Small intestine (tissue), 7 donors: Measurements from ENCODE around the gene RNPEP. TPM values are rescaled to one million over a fixed set of nuclear protein-coding genes. Genes with fewer than 3 reads are reported as not detected.
"Not testable (repeated sequence)": the region's sequence is repeated elsewhere in the genome, so short reads cannot be mapped to it uniquely, and the experiment has no call there.

Source experiments
- DNase-seq, 2 donors: peaks; one replicate each; pipeline versions ENCODE4 v3.0.0 to v3.0.0-alpha.2; 2013
- FAIRE-seq: peaks from 2 replicates; lab custom pipeline; 2012; peaks lifted over from hg19 to GRCh38; lab: Jason Lieb, UNC
- H3K27ac ChIP-seq, 3 donors: one replicate each; pipeline ENCODE4 v1.5.1; 2013; ENCODE audit warnings: low read length in 2 of 3, mild to moderate bottlenecking in 2 of 3, control low read depth in 1 of 3, inconsistent platforms in 1 of 3, low read depth in 1 of 3, moderate library complexity in 1 of 3
- H3K27me3 ChIP-seq, 3 donors: one replicate each; pipeline ENCODE4 v1.6.1; 2013; ENCODE audit warnings: low read length in 3 of 3, inconsistent platforms in 1 of 3; ENCODE audit not compliant: control insufficient read depth in 3 of 3, insufficient read depth in 3 of 3
- H3K36me3 ChIP-seq, 3 donors: one replicate each; pipeline ENCODE4 v1.6.1; 2013; ENCODE audit warnings: low read length in 3 of 3, inconsistent platforms in 1 of 3, low read depth in 1 of 3, mild to moderate bottlenecking in 1 of 3, moderate library complexity in 1 of 3; ENCODE audit not compliant: control insufficient read depth in 3 of 3, insufficient read depth in 2 of 3
- H3K4me1 ChIP-seq, 3 donors: one replicate each; pipeline ENCODE4 v1.6.1; 2013; ENCODE audit warnings: low read length in 2 of 3, inconsistent platforms in 1 of 3, low read depth in 1 of 3, mild to moderate bottlenecking in 1 of 3, moderate library complexity in 1 of 3; ENCODE audit not compliant: control insufficient read depth in 3 of 3, insufficient read depth in 2 of 3
- H3K4me3 ChIP-seq, 3 donors: one replicate each; pipeline ENCODE4 v1.5.1; 2013; ENCODE audit warnings: low read length in 3 of 3, control low read depth in 1 of 3, inconsistent platforms in 1 of 3, low read depth in 1 of 3, mild to moderate bottlenecking in 1 of 3, moderate library complexity in 1 of 3
- H3K9me3 ChIP-seq, 2 donors: one replicate each; pipeline ENCODE4 v1.6.1; 2013; ENCODE audit warnings: low read depth in 1 of 2, low read length in 1 of 2; ENCODE audit not compliant: control insufficient read depth in 2 of 2, insufficient read depth in 1 of 2
- WGBS, 3 donors: extraction: QIAGEN DNeasy Blood & Tissue Kit; methylation state at CpG; one replicate each; pipeline ENCODE4 v1.1.7; 2013; 5-methylcytosine and 5-hydroxymethylcytosine counted together
- polyA plus RNA-seq, 4 donors: library from polyadenylated mRNA; stranded (reverse) in 3 of 4; unstranded in 1 of 4; fragments of 200-250 nt in 3 of 4; fragments of 120-200 nt in 1 of 4; gene quantifications; one replicate each; pipeline versions ENCODE4 v1.2.1 to v1.2.3, GENCODE V29; 2013
- donor health status: healthy with polysubstance abuse.
- donor health status: control.
- donor health status: control.
- donor health status: Bipolar disorder and iron deficiency.
- donor health status: healthy.

Gene RNPEP
- polyA plus RNA-seq, 4 donors = 61.8 to 183 (median 90.4) TPM

DNA sequence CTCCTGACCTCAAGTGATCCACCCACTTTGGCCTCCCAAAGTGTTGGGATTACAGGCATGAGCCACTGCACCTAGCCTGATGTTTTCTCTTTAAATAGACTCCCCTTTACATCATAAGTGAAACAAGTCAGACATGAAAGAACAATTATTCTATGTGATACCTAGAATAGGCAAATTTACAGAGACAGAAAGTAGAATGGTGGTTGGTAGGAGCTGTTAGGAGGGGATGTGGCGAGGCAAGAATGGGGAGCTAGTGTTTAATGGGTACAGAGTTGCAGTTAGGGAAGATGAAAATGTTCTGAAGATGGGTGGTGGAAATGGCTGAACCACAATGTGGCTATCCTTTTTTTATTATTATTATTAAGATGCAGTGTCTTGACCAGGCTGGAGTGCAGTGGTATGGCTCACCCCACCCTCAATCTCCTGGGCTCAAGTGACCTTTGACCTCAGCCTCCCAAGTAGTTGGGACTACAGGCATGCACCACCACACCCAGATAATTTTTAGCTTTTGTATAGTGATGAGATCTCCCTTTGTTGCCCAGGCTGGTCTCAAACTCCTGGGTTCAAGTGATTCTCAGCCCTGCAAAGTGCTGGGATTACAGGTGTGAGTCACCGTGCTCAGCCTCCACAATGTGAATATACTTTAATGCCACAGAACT is 56.4 kb downstream of the RNPEP start:
- H3K9me3 ChIP-seq = peaks cover 0 to 5% of the 10 kb centered on the region in 2 donors
- no peak for DNase-seq
- H3K4me1 ChIP-seq = peaks cover 0 to 45% (median 8%) of the 10 kb centered on the region in 3 donors
- no peak overlapping the region for H3K27ac ChIP-seq
- 86 to 90% (median 87%) methylated on average over 2 of the region's 2 CpGs for WGBS, 3 donors
- H3K4me3 ChIP-seq = no peak overlapping the region
- no peaks in the 10 kb centered on the region for H3K27me3 ChIP-seq
- no peak for FAIRE-seq
- no peaks in the 10 kb centered on the region for H3K36me3 ChIP-seq

DNA sequence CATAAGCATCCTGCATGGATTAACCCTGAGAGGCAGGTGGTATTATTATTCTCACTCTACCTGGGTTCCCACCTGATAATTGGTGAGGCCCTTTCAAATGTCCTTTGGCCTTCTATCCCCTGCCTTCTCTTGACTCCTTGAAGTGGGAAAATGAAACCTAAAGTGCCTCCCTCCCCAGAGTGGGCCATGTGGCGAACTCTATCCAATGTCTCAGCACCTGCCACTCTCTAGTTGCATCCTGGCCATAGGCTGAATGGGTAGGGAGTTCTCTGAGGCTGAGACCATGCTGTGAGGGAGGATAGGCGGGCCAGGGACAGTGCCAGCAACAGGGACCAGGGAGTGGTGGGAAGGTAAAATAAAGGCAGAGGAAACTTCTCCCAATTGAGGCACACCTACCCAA is 63.3 kb downstream of the RNPEP start:
- H3K4me3 ChIP-seq = no peak overlapping the region
- peaks cover 0 to 2% (median 0%) of the 10 kb centered on the region in 3 donors for H3K36me3 ChIP-seq
- FAIRE-seq (no peak), DNase-seq (peak; percentile 61 to 64)
- peaks cover 4 to 56% (median 6%) of the 10 kb centered on the region in 3 donors for H3K4me1 ChIP-seq
- no peaks in the 10 kb centered on the region for H3K9me3 ChIP-seq
- 5 to 60% (median 28%) methylated on average over 2 of the region's 2 CpGs for WGBS, 3 donors
- peak overlapping the region; percentile 82 to 99 (median 97) for H3K27ac ChIP-seq
- no peaks in the 10 kb centered on the region for H3K27me3 ChIP-seq

DNA sequence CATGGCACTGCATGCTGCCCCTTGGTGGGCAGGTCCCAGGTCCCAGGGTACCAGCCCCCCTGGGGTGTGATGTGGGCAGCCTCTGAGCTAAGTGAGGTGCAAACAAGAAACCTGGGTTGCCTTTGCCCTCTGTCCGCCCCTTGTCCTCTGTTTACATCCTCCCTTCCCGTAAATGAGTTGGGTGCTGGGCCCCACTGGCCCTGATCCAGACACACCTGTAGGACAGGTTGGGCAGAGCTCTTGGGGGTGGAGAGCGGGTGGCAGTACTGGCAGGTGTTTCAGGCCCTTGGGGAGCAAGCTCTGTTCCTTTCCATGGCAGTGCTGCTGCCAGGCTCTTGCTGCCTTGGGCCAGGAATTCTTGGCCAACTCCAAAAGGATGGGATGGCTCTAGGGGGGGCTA is 63.8 kb downstream of the RNPEP start:
- 24 to 62% (median 32%) methylated on average over 3 of the region's 3 CpGs for WGBS, 3 donors
- DNase-seq (peak; percentile 94 to 99), FAIRE-seq (no peak)
- Histone ChIP-seq H3K36me3 (peaks cover 0 to 2% (median 0%) of the 10 kb centered on the region in 3 donors), H3K27ac (peak overlapping the region; percentile 82 to 99 (median 97)), H3K9me3 (no peaks in the 10 kb centered on the region), H3K4me1 (peaks cover 4 to 56% (median 6%) of the 10 kb centered on the region in 3 donors), H3K4me3 (no peak overlapping the region), H3K27me3 (no peaks in the 10 kb centered on the region)

DNA sequence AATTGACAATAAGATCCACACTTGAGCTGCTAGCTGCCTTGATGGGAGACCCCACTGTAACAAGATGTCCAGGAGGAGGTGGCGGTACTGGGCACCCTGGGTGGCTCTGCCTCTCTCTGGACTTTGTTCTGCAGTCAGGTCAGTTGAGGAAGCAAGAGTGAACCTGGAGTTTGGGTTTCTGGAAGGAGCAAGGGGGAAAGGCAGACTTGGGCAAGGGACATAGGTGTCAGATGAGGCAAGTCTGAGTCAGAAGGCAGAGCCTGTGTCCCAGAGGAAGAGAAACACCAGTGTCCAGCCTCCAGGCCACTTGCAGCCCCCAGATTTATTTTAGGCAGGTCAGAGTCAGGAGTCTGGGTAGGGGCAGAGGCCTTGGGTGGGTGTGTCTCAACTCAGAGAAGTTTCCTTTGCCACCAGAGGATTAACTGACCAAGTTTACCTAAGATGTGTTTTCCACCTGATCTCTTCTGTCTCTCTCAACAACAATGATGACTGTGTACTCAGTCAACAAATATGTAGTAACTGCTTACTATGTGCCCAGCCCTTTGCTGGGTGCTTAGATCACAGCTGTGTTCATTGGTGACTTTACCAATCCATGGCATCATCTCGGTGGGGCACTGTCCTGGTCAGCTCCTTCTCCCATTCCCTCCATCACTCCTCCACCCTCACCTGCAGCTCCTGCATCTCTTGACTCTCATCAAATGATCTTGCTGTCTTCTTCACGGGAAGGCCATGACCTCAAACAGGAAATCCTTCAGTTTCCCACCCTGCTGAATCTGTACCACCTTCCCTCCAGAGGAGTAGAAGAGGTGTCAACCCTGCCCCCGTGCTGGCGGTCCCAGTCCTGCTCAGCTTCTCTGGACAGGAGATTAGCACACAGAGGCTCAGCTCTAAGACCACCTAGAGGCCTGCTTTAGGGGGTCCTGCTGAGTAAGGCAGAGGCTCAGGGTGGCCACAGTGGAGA is 64.6 kb downstream of the RNPEP start:
- Histone ChIP-seq H3K9me3 (no peaks in the 10 kb centered on the region), H3K27ac (peak overlapping the region; percentile 82 to 99 (median 97)), H3K36me3 (peaks cover 0 to 2% (median 0%) of the 10 kb centered on the region in 3 donors), H3K4me1 (peaks cover 4 to 54% (median 6%) of the 10 kb centered on the region in 3 donors), H3K4me3 (no peak overlapping the region), H3K27me3 (no peaks in the 10 kb centered on the region)
- DNase-seq (peak; percentile 56 to 87), FAIRE-seq (no peak)
- WGBS, 3 donors = 38 to 55% (median 44%) methylated on average over 5 of the region's 5 CpGs

DNA sequence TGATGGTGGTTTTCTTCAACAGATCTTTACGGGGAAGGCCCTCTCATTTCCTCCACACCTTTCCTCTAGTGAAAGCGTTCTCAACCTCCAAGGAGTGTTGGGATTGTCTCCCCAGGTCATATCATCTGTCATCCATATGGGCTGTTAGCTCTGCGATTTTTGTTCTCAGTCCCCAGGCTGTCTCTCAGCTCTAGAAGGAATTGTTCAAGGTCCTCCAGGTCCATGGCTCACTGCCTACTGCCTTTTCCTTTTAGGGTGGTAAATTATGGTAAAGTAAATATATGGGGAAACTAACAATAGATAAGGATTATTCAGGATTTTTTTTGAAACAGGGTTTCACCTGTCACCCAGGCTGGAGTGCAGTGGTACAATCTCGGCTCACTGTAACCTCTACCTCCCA is 65.5 kb downstream of the RNPEP start:
- Histone ChIP-seq H3K4me1 (peaks cover 4 to 45% (median 6%) of the 10 kb centered on the region in 3 donors), H3K9me3 (no peaks in the 10 kb centered on the region), H3K4me3 (no peak overlapping the region), H3K27me3 (no peaks in the 10 kb centered on the region), H3K27ac (peak overlapping the region; percentile 82 to 99 (median 97)), H3K36me3 (peaks cover 0 to 2% (median 0%) of the 10 kb centered on the region in 3 donors)
- DNase-seq = peak; percentile 72 to 76
- FAIRE-seq = no peak
- 10 to 55% (median 30%) methylated on average over 4 of the region's 4 CpGs for WGBS, 3 donors

DNA sequence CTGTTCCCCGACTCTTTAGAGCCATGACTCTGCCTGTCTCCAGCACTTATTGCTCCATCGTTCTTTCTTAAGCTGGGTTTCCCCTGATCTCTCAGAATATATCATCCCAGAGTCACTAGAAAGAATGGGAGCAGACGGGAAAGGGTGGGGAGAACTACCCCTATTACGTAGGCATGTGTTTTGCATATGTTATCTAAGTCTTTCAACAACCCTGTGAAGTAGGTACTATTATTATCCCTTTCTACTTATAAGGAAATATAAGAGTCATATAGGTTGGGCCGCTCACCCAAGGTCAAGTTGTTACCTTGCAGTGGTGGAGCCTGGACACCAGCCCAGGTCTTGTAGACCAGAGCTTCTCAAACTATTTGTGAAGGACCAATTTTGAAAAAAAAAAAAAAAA is 66.7 kb downstream of the RNPEP start:
- no peak for FAIRE-seq

DNA sequence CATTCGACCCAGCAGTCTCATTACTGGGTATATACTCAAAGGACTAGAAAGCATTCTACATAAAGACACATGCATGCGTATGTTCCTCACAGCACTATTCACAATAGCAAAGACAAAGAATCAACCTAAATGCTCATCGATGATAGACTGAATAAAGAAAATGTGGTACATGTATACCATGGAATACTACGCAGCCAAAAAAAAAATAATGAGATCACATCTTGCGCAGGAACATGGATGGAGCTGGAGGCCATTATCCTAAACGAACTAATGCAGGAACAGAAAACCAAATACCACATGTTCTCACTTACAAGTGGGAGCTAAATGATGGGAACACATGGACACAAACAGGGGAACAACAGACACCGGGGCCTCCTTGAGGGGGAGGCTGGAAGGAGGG is 71.6 kb downstream of the RNPEP start:
- no peak overlapping the region for H3K27ac ChIP-seq
- DNase-seq = no peak
- whole genome bisulfite sequencing, 3 donors = 93 to 98% (median 94%) methylated on average over 7 of the region's 7 CpGs
- H3K36me3 ChIP-seq = no peaks in the 10 kb centered on the region
- H3K4me3 ChIP-seq = no peak overlapping the region
- no peaks in the 10 kb centered on the region for H3K9me3 ChIP-seq
- peaks cover 0 to 20% (median 2%) of the 10 kb centered on the region in 3 donors for H3K4me1 ChIP-seq
- no peaks in the 10 kb centered on the region for H3K27me3 ChIP-seq
- no peak for FAIRE-seq

More for the DNA sequence above, 66.7 kb downstream of the RNPEP start:
- Histone ChIP-seq H3K36me3 (peaks cover 0 to 2% (median 0%) of the 10 kb centered on the region in 3 donors), H3K4me1 (peaks cover 4 to 40% (median 6%) of the 10 kb centered on the region in 3 donors), H3K9me3 (no peaks in the 10 kb centered on the region), H3K27me3 (no peaks in the 10 kb centered on the region), H3K27ac (peak overlapping the region; percentile 30 to 97 (median 82)), H3K4me3 (no peak overlapping the region)
- 27 to 57% (median 35%) methylated on average over 5 of the region's 5 CpGs for WGBS, 3 donors
- peak in 1 of 2 donors; percentile 65 for DNase-seq

DNA sequence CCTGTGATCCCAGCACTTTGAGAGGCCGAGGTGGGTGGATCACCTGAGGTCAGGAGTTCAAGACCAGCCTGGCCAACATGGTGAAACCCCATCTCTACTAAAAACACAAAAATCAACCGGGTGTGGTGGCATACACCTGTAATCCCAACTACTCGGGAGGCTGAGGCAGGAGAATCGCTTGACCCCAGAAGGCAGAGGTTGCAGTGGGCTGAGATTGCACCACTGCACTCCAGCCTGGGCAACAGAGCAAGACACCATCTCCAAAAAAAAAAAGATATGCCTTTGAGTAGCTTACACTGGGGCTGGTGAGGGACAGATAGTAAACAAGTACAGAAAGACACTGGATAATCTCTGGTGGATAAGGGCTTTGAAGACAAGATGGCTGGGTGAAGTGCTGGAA is 72.2 kb downstream of the RNPEP start:
- not testable (repeated sequence) for H3K9me3 ChIP-seq, H3K36me3 ChIP-seq, H3K27me3 ChIP-seq, H3K27ac ChIP-seq, FAIRE-seq, H3K4me3 ChIP-seq, DNase-seq
- H3K4me1 ChIP-seq = peaks cover 0 to 20% (median 2%) of the 10 kb centered on the region in 3 donors
- 71 to 80% (median 77%) methylated on average over 4 of the region's 4 CpGs for WGBS, 3 donors
